ENCODE data around the gene MFN2. TPM values are rescaled to one million over a fixed set of nuclear protein-coding genes. Genes with fewer than 3 reads are reported as not detected.
A peak's percentile ranks its signal among the peaks of the same experiment; 100 is the strongest.

The MFN2 gene
- total and polyA plus RNA-seq, 9 of the 15 experiments (the other 6 are each of a cell fraction or from before 2014, with no cell fraction given) = 10.5 to 158 (median 87.1) TPM

DNA sequence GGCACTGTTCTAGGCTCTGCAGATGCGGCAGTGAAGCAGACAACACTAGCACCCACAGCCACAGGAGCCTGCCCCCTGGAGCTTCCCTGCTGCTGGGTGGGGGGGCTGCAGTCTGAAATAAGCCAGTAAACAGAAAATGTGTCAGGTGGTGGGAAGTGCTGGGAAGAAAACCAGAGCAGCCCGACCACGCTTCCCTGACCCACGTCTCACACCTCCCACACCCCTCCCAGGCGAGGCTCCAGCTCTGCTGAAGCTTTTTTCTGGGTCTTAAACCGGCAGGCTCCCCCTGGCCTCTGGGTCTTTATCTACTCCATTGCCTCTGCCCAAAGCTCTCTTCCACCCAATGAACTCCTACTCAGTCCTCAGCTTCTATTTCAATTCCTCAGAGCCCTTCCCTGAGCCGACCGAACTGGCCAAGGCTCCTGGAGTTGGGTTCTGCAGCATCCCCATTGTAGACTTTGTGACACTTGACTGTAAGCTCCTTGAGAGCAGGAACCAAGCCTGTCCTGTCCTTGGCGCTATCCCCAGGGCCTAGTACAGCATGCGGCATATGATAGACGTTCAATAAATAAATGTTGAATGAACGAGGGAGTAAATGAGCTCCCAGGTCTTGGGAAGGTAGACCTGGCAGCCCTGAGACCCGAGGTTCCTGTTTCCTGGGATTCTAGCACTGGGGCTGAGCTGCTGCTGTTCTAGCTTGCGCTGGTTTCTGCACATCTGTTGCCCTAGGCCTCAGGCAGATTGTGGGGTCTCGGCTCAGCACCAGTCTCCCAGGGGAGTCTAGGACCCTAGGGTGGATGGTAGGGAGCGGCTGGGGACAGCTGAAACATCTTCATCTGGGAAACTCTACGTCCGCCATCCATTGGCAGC is 57.5 kb downstream of the MFN2 start:
- intact Hi-C loops (cut with micrococcal nuclease) = loop anchor here (2.0 to 5.0 kb wide), 2 partner anchors 40 to 129 kb away; no protein-coding TSS in a partner anchor

More for the DNA sequence above, 57.5 kb downstream of the MFN2 start:
- TF ChIP-seq TCFL5 (CRISPR knock-in tag; conservative IDR thresholded peaks at IDR 0.05) (no peak), TRIM24 (IDR thresholded peaks at IDR 0.05) (peak in 1 of 2 experiments; percentile 41; a peak in 1 of 4 replicates), MEF2A (IDR thresholded peaks at IDR 0.05; ENCODE audit: control insufficient read depth, low read depth, low read length) (no peak), ZNF316 (IDR thresholded peaks at IDR 0.05) (peak; percentile 77), YY1 (IDR thresholded peaks at IDR 0.05; ENCODE audit: borderline replicate concordance in 1 of 3, control insufficient read depth in 1 of 3, extremely low read depth in 1 of 3, insufficient read depth in 3 of 3, insufficient read length in 1 of 3, insufficient replicate concordance in 2 of 3, low read depth in 1 of 3, low read length in 2 of 3) (peak in 1 of 3 experiments; percentile 6), ZNF24 (IDR thresholded peaks at IDR 0.05) (0 out of 2 replicates have a peak, but pooled peaks have one; percentile 0)
- TF ChIP-seq, protein P1, sequence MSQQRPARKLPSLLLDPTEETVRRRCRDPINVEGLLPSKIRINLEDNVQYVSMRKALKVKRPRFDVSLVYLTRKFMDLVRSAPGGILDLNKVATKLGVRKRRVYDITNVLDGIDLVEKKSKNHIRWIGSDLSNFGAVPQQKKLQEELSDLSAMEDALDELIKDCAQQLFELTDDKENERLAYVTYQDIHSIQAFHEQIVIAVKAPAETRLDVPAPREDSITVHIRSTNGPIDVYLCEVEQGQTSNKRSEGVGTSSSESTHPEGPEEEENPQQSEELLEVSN (IDR thresholded peaks at IDR 0.05; ENCODE audit: borderline replicate concordance in 1 of 2, extremely low read depth in 1 of 2, insufficient read depth in 1 of 2, insufficient read length in 1 of 2, low read depth in 1 of 2, low read length in 1 of 2, poor library complexity in 1 of 2, severe bottlenecking in 1 of 2) = peak in 1 of 2 experiments; percentile 19
- TF ChIP-seq, protein P2, sequence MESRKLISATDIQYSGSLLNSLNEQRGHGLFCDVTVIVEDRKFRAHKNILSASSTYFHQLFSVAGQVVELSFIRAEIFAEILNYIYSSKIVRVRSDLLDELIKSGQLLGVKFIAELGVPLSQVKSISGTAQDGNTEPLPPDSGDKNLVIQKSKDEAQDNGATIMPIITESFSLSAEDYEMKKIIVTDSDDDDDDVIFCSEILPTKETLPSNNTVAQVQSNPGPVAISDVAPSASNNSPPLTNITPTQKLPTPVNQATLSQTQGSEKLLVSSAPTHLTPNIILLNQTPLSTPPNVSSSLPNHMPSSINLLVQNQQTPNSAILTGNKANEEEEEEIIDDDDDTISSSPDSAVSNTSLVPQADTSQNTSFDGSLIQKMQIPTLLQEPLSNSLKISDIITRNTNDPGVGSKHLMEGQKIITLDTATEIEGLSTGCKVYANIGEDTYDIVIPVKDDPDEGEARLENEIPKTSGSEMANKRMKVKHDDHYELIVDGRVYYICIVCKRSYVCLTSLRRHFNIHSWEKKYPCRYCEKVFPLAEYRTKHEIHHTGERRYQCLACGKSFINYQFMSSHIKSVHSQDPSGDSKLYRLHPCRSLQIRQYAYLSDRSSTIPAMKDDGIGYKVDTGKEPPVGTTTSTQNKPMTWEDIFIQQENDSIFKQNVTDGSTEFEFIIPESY (CRISPR knock-in tag; IDR thresholded peaks at IDR 0.05) = peak; percentile 83
- BruUV-seq (replicated peaks) = no TSS peak
- ChIA-PET POLR2A (interaction anchor here (0.6 to 5.7 kb wide), 13 partner anchors 7 to 199 kb away, joined by 3 to 91 read pairs (median 5); partner anchors contain the start of genes MIIP and TNFRSF8), CTCF (ENCODE audit: low intra/inter-chr PET ratio) (no interaction called here)
- no peak overlapping the region for H3K4me3 ChIP-seq
- no peaks in the 10 kb centered on the region for H4K20me1 ChIP-seq (replicated peaks; ENCODE audit: control insufficient read depth, insufficient read depth, low read length)
- H3K9me3 ChIP-seq (replicated peaks; ENCODE audit: control insufficient read depth, insufficient read depth, low read depth, low read length) = no peaks in the 10 kb centered on the region
- DNase-seq (ENCODE audit: extremely low read depth in 1 of 4, low spot score in 3 of 4) (no peak), ATAC-seq (no peak), FAIRE-seq (no peak)
- 77% methylated on average over 18 of the region's 18 CpGs for WGBS (ENCODE audit: insufficient coverage, low coverage, missing lambda C conversion rate)
- peaks cover 43 to 48% of the 10 kb centered on the region in 2 experiments for H3K4me1 ChIP-seq (replicated peaks in 1 of 2; ENCODE audit: control insufficient read depth in 2 of 2, insufficient read depth in 2 of 2, low read length in 2 of 2)
- in situ Hi-C loops (cut with MboI) = no loop called here
- no peaks in the 10 kb centered on the region for H3K79me2 ChIP-seq (ENCODE audit: control insufficient read depth, insufficient read depth, low read length)
- no peaks in the 10 kb centered on the region for H3K27me3 ChIP-seq (ENCODE audit: control insufficient read depth in 2 of 2, insufficient read depth in 2 of 2, low read length in 2 of 2)
- H3K27ac ChIP-seq (ENCODE audit: extremely low read depth, low read depth, low read length) = peak overlapping the region; percentile 50
- H3K36me3 ChIP-seq (ENCODE audit: control insufficient read depth, insufficient read depth, low read length) = no peaks in the 10 kb centered on the region
- peak overlapping the region; percentile 73 for H3K4me2 ChIP-seq (ENCODE audit: insufficient read depth, low read length)
- H3K9ac ChIP-seq (ENCODE audit: insufficient read depth in 1 of 2, low read depth in 2 of 2, low read length in 2 of 2) = peak overlapping the region; percentile 34 to 61; a peak in 2 of 4 replicates
- H2AFZ ChIP-seq (ENCODE audit: low read depth, low read length) = peak overlapping the region; percentile 78
- no peaks in the 10 kb centered on the region for H3K9me1 ChIP-seq (ENCODE audit: control insufficient read depth, insufficient read depth, low read length)
